Astrocyte (in vitro differentiated cells and primary cell): ENCODE results near the gene SCML2. TPM values are rescaled to one million over a fixed set of nuclear protein-coding genes. Genes with fewer than 3 reads are reported as not detected.
A peak's percentile ranks its signal among the peaks of the same experiment; 100 is the strongest.

ENCODE experiments used
- DNase-seq: peaks from one replicate; pipeline ENCODE4 v3.0.0-alpha.2; 2010; ENCODE audit warnings: low read depth
- FAIRE-seq: peaks from 2 replicates; lab custom pipeline; 2011; peaks lifted over from hg19 to GRCh38; lab: Jason Lieb, UNC
- H2AFZ ChIP-seq: 2 replicates; pipeline ENCODE4 v1.6.0; 2012; ENCODE audit warnings: low read depth, low read length, inconsistent platforms
- H3K27ac ChIP-seq: 2 replicates; pipeline ENCODE4 v1.5.1; 2011; ENCODE audit warnings: low read depth, low read length, inconsistent platforms
- H3K27me3 ChIP-seq: 2 replicates; pipeline ENCODE4 v1.6.0; 2011; ENCODE audit warnings: low read length, inconsistent platforms; ENCODE audit not compliant: insufficient read depth
- H3K36me3 ChIP-seq: 2 replicates; pipeline ENCODE4 v1.5.1; 2011; ENCODE audit warnings: low read length, inconsistent platforms; ENCODE audit not compliant: insufficient read depth
- H3K4me1 ChIP-seq: 2 replicates; pipeline ENCODE4 v1.5.1; 2011; ENCODE audit warnings: low read length, inconsistent platforms; ENCODE audit not compliant: insufficient read depth
- H3K4me2 ChIP-seq: 2 replicates; pipeline ENCODE4 v1.6.0; 2012; ENCODE audit warnings: low read length, inconsistent platforms
- H3K4me3 ChIP-seq: 2 replicates; pipeline ENCODE4 v1.5.1; 2011; ENCODE audit warnings: low read depth, mild to moderate bottlenecking, low read length, inconsistent platforms; ENCODE audit not compliant: insufficient read depth
- H3K79me2 ChIP-seq: 2 replicates; pipeline ENCODE4 v1.6.0; 2012; ENCODE audit warnings: mild to moderate bottlenecking, low read length, inconsistent platforms; ENCODE audit not compliant: insufficient read depth
- H3K9ac ChIP-seq: 2 replicates; pipeline ENCODE4 v1.6.0; 2012; ENCODE audit warnings: mild to moderate bottlenecking, low read length, inconsistent platforms
- H3K9me3 ChIP-seq: 2 replicates; pipeline ENCODE4 v1.5.1; 2012; ENCODE audit warnings: low read depth, mild to moderate bottlenecking, low read length, inconsistent platforms; ENCODE audit not compliant: insufficient read depth
- H4K20me1 ChIP-seq: 2 replicates; pipeline ENCODE4 v1.6.0; 2012; ENCODE audit warnings: low read length, inconsistent platforms; ENCODE audit not compliant: insufficient read depth
- H3K27ac Mint-ChIP-seq: one replicate; pipeline ENCODE4 v1.8.0; 2021; ENCODE audit warnings: mild to moderate bottlenecking, mixed read lengths; ENCODE audit not compliant: unreplicated experiment
- H3K27me3 Mint-ChIP-seq: one replicate; pipeline ENCODE4 v1.8.0; 2021; ENCODE audit warnings: low read depth, mixed read lengths; ENCODE audit not compliant: unreplicated experiment
- H3K36me3 Mint-ChIP-seq: one replicate; pipeline ENCODE4 v1.8.0; 2021; ENCODE audit warnings: low read depth, mixed read lengths; ENCODE audit not compliant: unreplicated experiment
- H3K4me1 Mint-ChIP-seq: one replicate; pipeline ENCODE4 v1.8.0; 2021; ENCODE audit warnings: low read depth, mixed read lengths; ENCODE audit not compliant: unreplicated experiment
- H3K4me3 Mint-ChIP-seq: one replicate; pipeline ENCODE4 v1.8.0; 2021; ENCODE audit warnings: mild to moderate bottlenecking, moderate library complexity, mixed read lengths; ENCODE audit not compliant: unreplicated experiment
- H3K9me3 Mint-ChIP-seq: one replicate; pipeline ENCODE4 v1.8.0; 2021; ENCODE audit warnings: mild to moderate bottlenecking, mixed read lengths; ENCODE audit not compliant: unreplicated experiment
- EZH2 ChIP-seq: IDR thresholded peaks from 2 replicates; pipeline ENCODE4 v1.6.1; 2012; ENCODE audit warnings: mild to moderate bottlenecking, low read length, inconsistent platforms; ENCODE audit not compliant: insufficient read depth
- total RNA-seq: library from RNA; stranded (reverse); gene quantifications from 2 replicates; pipeline ENCODE4 v1.2.1, GENCODE V29; 2021
- TF ChIP-seq, protein P1 (sequence below): IDR thresholded peaks from 2 replicates; pipeline ENCODE4 v1.5.1; 2011; ENCODE audit warnings: low read depth, mild to moderate bottlenecking, inconsistent platforms, low read length, moderate library complexity; ENCODE audit not compliant: insufficient read depth

SCML2 gene
- total RNA-seq, 1 donor from 2014 or later: 1.2 TPM

DNA sequence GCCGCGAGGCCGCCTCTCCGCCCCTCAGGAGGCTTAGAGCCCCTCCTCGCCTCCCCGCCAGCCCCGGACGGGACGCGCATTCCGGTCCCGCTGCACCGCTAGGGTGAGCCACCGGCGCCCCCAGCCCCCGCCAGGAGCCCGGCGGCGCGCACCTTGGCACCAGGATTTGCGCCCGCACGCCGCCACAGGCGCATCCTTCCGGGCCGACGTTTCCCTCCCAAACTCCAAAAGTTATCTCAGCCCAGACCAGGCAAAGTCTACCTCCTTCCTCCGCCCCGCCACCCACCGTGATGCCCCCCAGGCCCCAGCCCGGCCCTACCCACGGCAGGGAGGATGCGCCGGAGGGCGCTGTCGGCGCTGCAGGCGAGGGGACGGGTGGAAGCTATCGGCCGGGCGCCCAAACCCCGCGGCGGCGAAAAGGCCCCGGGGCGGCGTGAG, 538 bp downstream of the SCML2 start:
- H3K36me3 Mint-ChIP-seq: no peaks in the 10 kb centered on the region
- H3K9me3 ChIP-seq: no peaks in the 10 kb centered on the region
- peaks cover 12% of the 10 kb centered on the region for H3K27me3 ChIP-seq
- H3K9ac ChIP-seq: peak overlapping the region; percentile 23
- H3K4me3 Mint-ChIP-seq: peak overlapping the region; percentile 83
- FAIRE-seq (no peak), DNase-seq (no peak)
- no peak overlapping the region for H3K27ac Mint-ChIP-seq
- peak overlapping the region; percentile 71 for H2AFZ ChIP-seq
- H3K27ac ChIP-seq: no peak overlapping the region
- no peaks in the 10 kb centered on the region for H4K20me1 ChIP-seq
- no peaks in the 10 kb centered on the region for H3K36me3 ChIP-seq
- TF ChIP-seq, protein P1, sequence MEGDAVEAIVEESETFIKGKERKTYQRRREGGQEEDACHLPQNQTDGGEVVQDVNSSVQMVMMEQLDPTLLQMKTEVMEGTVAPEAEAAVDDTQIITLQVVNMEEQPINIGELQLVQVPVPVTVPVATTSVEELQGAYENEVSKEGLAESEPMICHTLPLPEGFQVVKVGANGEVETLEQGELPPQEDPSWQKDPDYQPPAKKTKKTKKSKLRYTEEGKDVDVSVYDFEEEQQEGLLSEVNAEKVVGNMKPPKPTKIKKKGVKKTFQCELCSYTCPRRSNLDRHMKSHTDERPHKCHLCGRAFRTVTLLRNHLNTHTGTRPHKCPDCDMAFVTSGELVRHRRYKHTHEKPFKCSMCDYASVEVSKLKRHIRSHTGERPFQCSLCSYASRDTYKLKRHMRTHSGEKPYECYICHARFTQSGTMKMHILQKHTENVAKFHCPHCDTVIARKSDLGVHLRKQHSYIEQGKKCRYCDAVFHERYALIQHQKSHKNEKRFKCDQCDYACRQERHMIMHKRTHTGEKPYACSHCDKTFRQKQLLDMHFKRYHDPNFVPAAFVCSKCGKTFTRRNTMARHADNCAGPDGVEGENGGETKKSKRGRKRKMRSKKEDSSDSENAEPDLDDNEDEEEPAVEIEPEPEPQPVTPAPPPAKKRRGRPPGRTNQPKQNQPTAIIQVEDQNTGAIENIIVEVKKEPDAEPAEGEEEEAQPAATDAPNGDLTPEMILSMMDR: no peak
- TF ChIP-seq EZH2: no peak
- H3K9me3 Mint-ChIP-seq: no peaks in the 10 kb centered on the region
- H3K79me2 ChIP-seq: no peaks in the 10 kb centered on the region
- H3K4me1 Mint-ChIP-seq: peaks cover 2% of the 10 kb centered on the region
- peaks cover 3% of the 10 kb centered on the region for H3K4me1 ChIP-seq
- peak overlapping the region; percentile 83 for H3K4me2 ChIP-seq
- H3K27me3 Mint-ChIP-seq: peaks cover 21% of the 10 kb centered on the region
- H3K4me3 ChIP-seq: peak overlapping the region; percentile 55

DNA sequence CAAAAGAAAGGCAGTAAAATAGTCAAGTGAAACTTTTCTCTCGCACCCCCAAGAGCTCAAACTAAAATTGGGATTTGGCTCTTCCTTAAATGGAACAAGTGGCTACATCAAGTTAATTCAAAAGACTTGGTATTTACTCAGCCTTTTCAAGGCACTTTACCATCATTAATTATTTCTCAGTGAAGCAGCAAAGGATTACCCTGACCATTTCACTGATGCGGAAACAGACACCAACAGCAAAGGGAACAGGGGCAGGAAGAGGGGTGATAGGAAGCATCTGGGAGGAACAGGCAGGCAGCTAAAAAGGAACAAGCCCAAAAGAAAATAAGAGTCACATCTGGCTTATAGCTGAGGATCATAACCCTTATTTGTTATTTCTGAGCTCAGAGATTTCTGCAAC, 2.7 kb downstream of the SCML2 start:
- H3K27ac ChIP-seq: no peak overlapping the region
- no peak overlapping the region for H3K27ac Mint-ChIP-seq
- no peaks in the 10 kb centered on the region for H3K36me3 ChIP-seq
- no peak overlapping the region for H3K9ac ChIP-seq
- peaks cover 9% of the 10 kb centered on the region for H3K27me3 Mint-ChIP-seq
- no peak overlapping the region for H3K4me2 ChIP-seq
- peaks cover 10% of the 10 kb centered on the region for H3K27me3 ChIP-seq
- no peaks in the 10 kb centered on the region for H3K79me2 ChIP-seq
- H3K4me3 ChIP-seq: no peak overlapping the region
- no peaks in the 10 kb centered on the region for H4K20me1 ChIP-seq
- peaks cover 5% of the 10 kb centered on the region for H3K4me1 Mint-ChIP-seq
- no peak for TF ChIP-seq EZH2
- TF ChIP-seq, protein P1: no peak
- no peak for DNase-seq
- peaks cover 3% of the 10 kb centered on the region for H3K4me1 ChIP-seq
- no peaks in the 10 kb centered on the region for H3K9me3 ChIP-seq
- peak; percentile 47 for FAIRE-seq
- no peaks in the 10 kb centered on the region for H3K36me3 Mint-ChIP-seq
- H2AFZ ChIP-seq: no peak overlapping the region
- H3K4me3 Mint-ChIP-seq: peak overlapping the region; percentile 70
- H3K9me3 Mint-ChIP-seq: no peaks in the 10 kb centered on the region

DNA sequence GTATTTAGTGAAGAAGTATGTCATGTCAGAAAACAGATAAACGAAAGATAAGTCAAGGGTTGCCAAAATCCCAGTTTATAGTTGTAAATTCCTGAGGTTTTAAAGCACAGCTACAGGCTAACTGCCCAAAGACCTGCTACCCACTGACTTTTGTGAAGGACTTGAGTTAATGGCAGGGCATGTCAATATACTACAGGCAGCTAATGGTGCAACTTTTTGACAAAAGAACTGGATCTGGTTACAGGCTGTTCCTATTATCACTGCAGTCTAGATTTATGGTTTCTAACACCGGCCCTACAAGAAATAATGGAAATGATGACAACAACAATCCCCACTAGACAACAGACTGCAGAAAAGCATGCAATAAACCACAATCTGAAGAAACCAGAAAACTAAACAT, 6.4 kb downstream of the SCML2 start:
- Mint-ChIP-seq H3K27ac (no peak overlapping the region), H3K4me3 (no peak overlapping the region), H3K4me1 (peaks cover 5% of the 10 kb centered on the region), H3K9me3 (no peaks in the 10 kb centered on the region), H3K36me3 (no peaks in the 10 kb centered on the region), H3K27me3 (peaks cover 3% of the 10 kb centered on the region)
- Histone ChIP-seq H3K4me1 (no peaks in the 10 kb centered on the region), H3K36me3 (no peaks in the 10 kb centered on the region), H3K9me3 (no peaks in the 10 kb centered on the region), H4K20me1 (no peaks in the 10 kb centered on the region), H3K9ac (no peak overlapping the region), H3K4me2 (no peak overlapping the region), H3K4me3 (no peak overlapping the region), H3K79me2 (no peaks in the 10 kb centered on the region), H2AFZ (no peak overlapping the region), H3K27me3 (no peaks in the 10 kb centered on the region), H3K27ac (no peak overlapping the region)
- peak; percentile 12 for DNase-seq
- TF ChIP-seq, protein P1: no peak
- no peak for TF ChIP-seq EZH2
- FAIRE-seq: peak; percentile 63
